ENCODE results near the gene KCNH3.

KCNH3 gene

GRCh38 chr12:49564686-49565405 lies 26.0 kb downstream of the KCNH3 start:
- no peak overlapping the region for H3K4me3 ChIP-seq (ENCODE audit: low read depth, low read length)
- H3K36me3 ChIP-seq = peaks cover 58% of the 10 kb centered on the region
- DNase-seq = no peak
- no peaks in the 10 kb centered on the region for H3K27me3 ChIP-seq
- TF ChIP-seq, protein P1, sequence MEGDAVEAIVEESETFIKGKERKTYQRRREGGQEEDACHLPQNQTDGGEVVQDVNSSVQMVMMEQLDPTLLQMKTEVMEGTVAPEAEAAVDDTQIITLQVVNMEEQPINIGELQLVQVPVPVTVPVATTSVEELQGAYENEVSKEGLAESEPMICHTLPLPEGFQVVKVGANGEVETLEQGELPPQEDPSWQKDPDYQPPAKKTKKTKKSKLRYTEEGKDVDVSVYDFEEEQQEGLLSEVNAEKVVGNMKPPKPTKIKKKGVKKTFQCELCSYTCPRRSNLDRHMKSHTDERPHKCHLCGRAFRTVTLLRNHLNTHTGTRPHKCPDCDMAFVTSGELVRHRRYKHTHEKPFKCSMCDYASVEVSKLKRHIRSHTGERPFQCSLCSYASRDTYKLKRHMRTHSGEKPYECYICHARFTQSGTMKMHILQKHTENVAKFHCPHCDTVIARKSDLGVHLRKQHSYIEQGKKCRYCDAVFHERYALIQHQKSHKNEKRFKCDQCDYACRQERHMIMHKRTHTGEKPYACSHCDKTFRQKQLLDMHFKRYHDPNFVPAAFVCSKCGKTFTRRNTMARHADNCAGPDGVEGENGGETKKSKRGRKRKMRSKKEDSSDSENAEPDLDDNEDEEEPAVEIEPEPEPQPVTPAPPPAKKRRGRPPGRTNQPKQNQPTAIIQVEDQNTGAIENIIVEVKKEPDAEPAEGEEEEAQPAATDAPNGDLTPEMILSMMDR (IDR thresholded peaks at IDR 0.05; ENCODE audit: low read depth, low read length) = no peak
- H3K9me3 ChIP-seq = no peaks in the 10 kb centered on the region
- no peaks in the 10 kb centered on the region for H3K4me1 ChIP-seq

- Histone ChIP-seq H3K4me3 (ENCODE audit: low read depth, low read length) (no peak overlapping the region), H3K9me3 (no peaks in the 10 kb centered on the region), H3K4me1 (no peaks in the 10 kb centered on the region), H3K36me3 (peaks cover 50% of the 10 kb centered on the region), H3K27me3 (no peaks in the 10 kb centered on the region)
- TF ChIP-seq, protein P1 (IDR thresholded peaks at IDR 0.05; ENCODE audit: low read depth, low read length) = no peak
- no peak for DNase-seq
Measured at GRCh38 chr12:49565406-49566265, 26.8 kb downstream of the KCNH3 start.

DNA sequence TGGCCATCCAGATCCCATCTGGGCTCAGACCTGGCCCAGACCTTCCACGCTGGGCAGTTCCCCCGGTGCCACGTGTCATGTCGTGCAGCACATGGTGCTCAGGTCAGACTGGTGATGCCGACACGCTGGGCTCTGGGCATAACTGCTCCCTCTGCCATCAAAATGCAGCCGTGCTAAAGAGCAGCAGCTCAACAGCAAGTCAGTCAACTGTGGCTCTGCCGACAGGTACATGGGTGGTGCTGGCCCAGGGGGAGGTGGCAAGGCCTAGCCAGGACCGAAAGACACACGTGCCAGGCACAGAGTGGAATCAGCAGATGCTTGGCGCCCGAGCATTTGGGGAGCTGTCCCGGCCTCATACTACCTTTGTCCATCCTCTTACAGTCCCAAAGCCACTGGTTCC lies 27.5 kb downstream of the KCNH3 start:
- peaks cover 45% of the 10 kb centered on the region for H3K36me3 ChIP-seq
- no peaks in the 10 kb centered on the region for H3K9me3 ChIP-seq
- TF ChIP-seq, protein P1 (IDR thresholded peaks at IDR 0.05; ENCODE audit: low read depth, low read length) = no peak
- DNase-seq = no peak
- H3K4me1 ChIP-seq = no peaks in the 10 kb centered on the region
- no peaks in the 10 kb centered on the region for H3K27me3 ChIP-seq
- no peak overlapping the region for H3K4me3 ChIP-seq (ENCODE audit: low read depth, low read length)

GRCh38 chr12:49567302-49567610 lies 28.4 kb downstream of the KCNH3 start:
- Histone ChIP-seq H3K36me3 (peaks cover 36% of the 10 kb centered on the region), H3K4me1 (no peaks in the 10 kb centered on the region), H3K9me3 (no peaks in the 10 kb centered on the region), H3K4me3 (ENCODE audit: low read depth, low read length) (peak overlapping the region; percentile 99), H3K27me3 (no peaks in the 10 kb centered on the region)
- TF ChIP-seq, protein P1 (IDR thresholded peaks at IDR 0.05; ENCODE audit: low read depth, low read length) = no peak
- DNase-seq = no peak

DNA sequence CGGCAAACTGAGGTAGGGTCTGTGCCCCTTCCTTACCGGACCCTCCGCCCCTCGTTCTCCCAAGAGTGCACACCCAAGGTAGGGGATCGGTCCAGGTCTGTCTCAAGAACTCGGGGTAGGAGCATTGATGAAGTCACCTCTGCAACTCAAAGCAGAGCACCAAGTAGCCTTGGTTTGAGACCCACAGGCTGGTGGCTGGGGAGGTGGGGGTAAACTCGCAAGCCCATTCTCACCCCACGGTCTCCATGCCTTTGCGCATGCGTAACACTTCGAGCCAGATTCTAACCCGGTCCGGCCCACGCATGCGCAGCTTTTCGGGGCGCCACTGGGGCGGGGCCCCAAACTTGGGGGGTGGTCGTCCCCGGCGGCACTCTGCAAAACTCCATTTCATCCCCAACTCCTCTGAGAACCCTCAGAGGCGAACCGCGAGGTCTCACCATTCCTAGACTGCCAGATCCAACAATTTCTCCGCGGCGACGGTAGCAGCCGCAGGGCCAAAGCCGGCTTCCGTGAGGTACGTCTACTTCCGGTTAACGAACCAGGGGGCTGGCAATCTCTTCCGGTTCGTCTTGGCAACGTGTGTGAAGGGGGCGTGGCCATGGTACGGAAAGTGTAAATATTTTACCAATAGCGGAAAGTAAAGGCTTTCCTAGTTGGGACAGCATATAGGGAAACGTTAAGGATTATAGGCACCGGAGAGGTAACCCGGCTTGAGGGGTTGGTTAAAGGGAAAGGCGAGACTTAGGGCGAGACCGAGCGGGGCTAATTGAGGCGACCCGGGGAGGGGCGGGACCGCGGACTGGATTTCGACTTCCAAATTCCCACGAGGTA lies 29.0 kb downstream of the KCNH3 start, which contains the start of gene MCRS1:
Gene MCRS1, minus strand, starts transcription at position 532 of the 831 bp plus-strand sequence. CDS start 1,411 bp downstream, outside the sequence.
- TF ChIP-seq, protein P1 (IDR thresholded peaks at IDR 0.05; ENCODE audit: low read depth, low read length) = no peak
- Histone ChIP-seq H3K4me3 (ENCODE audit: low read depth, low read length) (peak within 1 kb of the TSS; percentile 99), H3K36me3 (peaks cover 31% of the 10 kb centered on the region), H3K9me3 (no peaks in the 10 kb centered on the region), H3K4me1 (no peaks in the 10 kb centered on the region), H3K27me3 (no peaks in the 10 kb centered on the region)
- peak; percentile 89 for DNase-seq

Measured in BE2C (cell line).